HEK293 (cell line): ENCODE results near the gene ZNF462.

Experiments used
- CTCF ChIA-PET: fragments of 350-600 bp; formaldehyde crosslinking; extraction: SDS; loops from one replicate; lab custom pipeline; 2021; ENCODE audit warnings: antibody characterized with exemption; lab: Yijun Ruan, JAX
- POLR2A ChIA-PET: fragments of 300-600 bp; formaldehyde crosslinking; extraction: SDS; loops from one replicate; lab custom pipeline; 2020; ENCODE audit warnings: antibody characterized with exemption, inconsistent platforms; lab: Yijun Ruan, JAX
- H3K27ac ChIP-seq: fragments of 200-500 bp; sonication (Bioruptor generic); 2 replicates; pipeline ENCODE4 v1.5.1; 2014; ENCODE audit warnings: low read depth, low read length, control low read depth, inconsistent platforms; ENCODE audit errors: extremely low read depth
- H3K36me3 ChIP-seq, 2 experiments: fragments of 200-500 bp in 1 of 2; sonication (Bioruptor generic) in 1 of 2; 1 replicate in 1 of 2; 2 replicates in 1 of 2; pipeline ENCODE4 v1.5.1; 2014 to 2017; ENCODE audit warnings: inconsistent platforms in 2 of 2, low read length in 2 of 2; ENCODE audit not compliant: control insufficient read depth in 2 of 2, insufficient read depth in 1 of 2
- H3K4me1 ChIP-seq: fragments of 200-500 bp; sonication (Bioruptor generic); 2 replicates; pipeline ENCODE4 v1.5.1; 2014; ENCODE audit warnings: mild to moderate bottlenecking, low read length, inconsistent platforms; ENCODE audit not compliant: control insufficient read depth, insufficient read depth
- H3K4me3 ChIP-seq: 2 replicates; pipeline ENCODE4 v1.5.1; 2011; ENCODE audit warnings: low read depth, mild to moderate bottlenecking, control low read depth, low read length, moderate library complexity
- H3K9me3 ChIP-seq: fragments of 200-500 bp; sonication (Bioruptor generic); 2 replicates; pipeline ENCODE4 v1.5.1; 2014; ENCODE audit warnings: low read depth, low read length, inconsistent platforms; ENCODE audit not compliant: control insufficient read depth, insufficient read depth
- AEBP2 ChIP-seq: fragments of 450-650 bp; formaldehyde crosslinking; IDR thresholded peaks from 2 replicates; pipeline ENCODE4 v1.5.1; 2016; ENCODE audit warnings: missing biosample characterization, missing genetic modification characterization, borderline replicate concordance
- FEZF1 ChIP-seq: fragments of 450-650 bp; formaldehyde crosslinking; IDR thresholded peaks from 2 replicates; pipeline ENCODE4 v1.5.1; 2016; ENCODE audit warnings: missing biosample characterization, missing genetic modification characterization
- PRDM6 ChIP-seq: fragments of 450-650 bp; formaldehyde crosslinking; IDR thresholded peaks from 2 replicates; pipeline ENCODE4 v1.5.1; 2017; ENCODE audit warnings: missing biosample characterization, missing genetic modification characterization
- SETDB1 ChIP-seq: IDR thresholded peaks from one replicate; pipeline ENCODE4 v1.6.1; 2017; ENCODE audit warnings: mild to moderate bottlenecking, low read length, moderate library complexity, mixed read lengths; ENCODE audit not compliant: insufficient read length
- ZNF121 ChIP-seq: fragments of 450-650 bp; formaldehyde crosslinking; IDR thresholded peaks from 2 replicates; pipeline ENCODE4 v1.5.1; 2016; ENCODE audit warnings: missing biosample characterization, missing genetic modification characterization
- ZNF16 ChIP-seq: fragments of 450-650 bp; formaldehyde crosslinking; IDR thresholded peaks from 2 replicates; pipeline ENCODE4 v1.5.1; 2016; ENCODE audit warnings: low read depth, missing biosample characterization, missing genetic modification characterization
- ZNF211 ChIP-seq: fragments of 450-650 bp; formaldehyde crosslinking; IDR thresholded peaks from 2 replicates; pipeline ENCODE4 v1.5.1; 2016; ENCODE audit warnings: low read depth, missing biosample characterization, missing genetic modification characterization
- ZNF23 ChIP-seq: fragments of 450-650 bp; formaldehyde crosslinking; IDR thresholded peaks from 2 replicates; pipeline ENCODE4 v1.5.1; 2016; ENCODE audit warnings: missing biosample characterization, missing genetic modification characterization, borderline replicate concordance
- ZNF26 ChIP-seq: fragments of 450-650 bp; formaldehyde crosslinking; IDR thresholded peaks from 2 replicates; pipeline ENCODE4 v1.5.1; 2016; ENCODE audit warnings: missing biosample characterization, missing genetic modification characterization
- ZNF266 ChIP-seq: fragments of 450-650 bp; formaldehyde crosslinking; IDR thresholded peaks from 2 replicates; pipeline ENCODE4 v1.5.1; 2016; ENCODE audit warnings: missing biosample characterization, missing genetic modification characterization, low read depth
- ZNF521 ChIP-seq: fragments of 450-650 bp; formaldehyde crosslinking; IDR thresholded peaks from 2 replicates; pipeline ENCODE4 v1.5.1; 2017; ENCODE audit warnings: missing biosample characterization, mild to moderate bottlenecking, missing genetic modification characterization
- ZNF629 ChIP-seq: fragments of 450-650 bp; formaldehyde crosslinking; IDR thresholded peaks from 2 replicates; pipeline ENCODE4 v1.5.1; 2017; ENCODE audit warnings: missing biosample characterization, missing genetic modification characterization
- ZNF677 ChIP-seq: fragments of 450-650 bp; IDR thresholded peaks from 2 replicates; pipeline ENCODE4 v1.5.0; 2018; ENCODE audit warnings: missing biosample characterization, mild to moderate bottlenecking, missing genetic modification characterization, moderate library complexity
- ZNF777 ChIP-seq: fragments of 450-650 bp; formaldehyde crosslinking; IDR thresholded peaks from 2 replicates; pipeline ENCODE4 v1.5.1; 2017; ENCODE audit warnings: missing biosample characterization, missing genetic modification characterization, borderline replicate concordance
- ZSCAN4 ChIP-seq: fragments of 450-650 bp; formaldehyde crosslinking; IDR thresholded peaks from 2 replicates; pipeline ENCODE4 v1.5.1; 2017; ENCODE audit warnings: missing biosample characterization, missing genetic modification characterization

ZNF462 gene

GRCh38 chr9:106936680-106937079 is 73.7 kb downstream of the ZNF462 start:
- ChIA-PET POLR2A (no interaction called here), CTCF (interaction anchor here (0.7 kb wide), 1 partner anchor 529 kb away, joined by 4 read pairs; no protein-coding TSS in a partner anchor)
- Histone ChIP-seq H3K9me3 (no peaks in the 10 kb centered on the region), H3K27ac (no peak overlapping the region), H3K36me3 (peaks cover 4 to 66% of the 10 kb centered on the region in 2 experiments; a peak in 2 of 3 replicates), H3K4me1 (no peaks in the 10 kb centered on the region), H3K4me3 (no peak overlapping the region)
- 0 out of 2 replicates have a peak, but pooled peaks have one; percentile 28 for TF ChIP-seq FEZF1
- no peak for TF ChIP-seq AEBP2 (tag by site-specific recombination)
- no peak for TF ChIP-seq ZNF16 (tag by site-specific recombination)
- TF ChIP-seq ZNF211 (tag by site-specific recombination), result no peak
- TF ChIP-seq ZNF23 (tag by site-specific recombination), result no peak
- TF ChIP-seq PRDM6 (tag by site-specific recombination), result no peak

GRCh38 chr9:106941916-106942315 is 79.0 kb downstream of the ZNF462 start:
- Histone ChIP-seq H3K4me3 (no peak overlapping the region), H3K27ac (no peak overlapping the region), H3K9me3 (no peaks in the 10 kb centered on the region), H3K36me3 (peaks cover 4 to 38% of the 10 kb centered on the region in 2 experiments; a peak in 1 of 3 replicates), H3K4me1 (no peaks in the 10 kb centered on the region)
- TF ChIP-seq ZNF777 (tag by site-specific recombination) (no peak), ZNF266 (tag by site-specific recombination) (no peak), ZNF677 (tag by site-specific recombination) (no peak), ZNF121 (tag by site-specific recombination) (no peak), ZSCAN4 (tag by site-specific recombination) (no peak), ZNF521 (tag by site-specific recombination) (no peak), SETDB1 (no peak), ZNF629 (no peak), ZNF26 (tag by site-specific recombination) (no peak)
- POLR2A ChIA-PET, result no interaction called here
- CTCF ChIA-PET, result no interaction called here
